ENCODE data around the gene MAMDC2. TPM values are rescaled to one million over a fixed set of nuclear protein-coding genes. Genes with fewer than 3 reads are reported as not detected.

MAMDC2 gene
- total RNA-seq, 2 donors from 2014 or later: 2.3 to 7.0 TPM

DNA sequence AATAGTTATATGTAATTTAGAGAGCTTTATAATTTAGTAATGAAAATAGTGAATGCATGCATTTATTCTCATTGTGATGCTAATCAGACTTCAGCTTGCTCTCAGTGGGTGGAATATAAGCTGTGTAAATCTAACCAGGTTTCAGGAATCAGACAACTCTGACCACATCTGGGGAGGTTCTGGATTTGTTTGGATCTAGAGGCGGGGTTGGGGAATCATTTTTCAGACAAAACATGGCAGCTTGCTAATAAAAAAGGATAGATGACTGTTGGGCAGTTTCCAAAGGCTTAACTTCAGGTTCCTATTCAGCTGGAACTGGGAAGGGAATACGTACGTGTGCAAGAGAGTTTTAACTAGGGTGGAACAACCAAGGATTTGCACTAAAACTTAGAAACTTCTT is 43.2 kb upstream of the MAMDC2 start:
- Histone ChIP-seq H3K9ac (ENCODE audit: low read depth in 2 of 2, low read length in 2 of 2) (no peak overlapping the region), H3K27ac (no peak overlapping the region), H3K4me1 (no peaks in the 10 kb centered on the region), H3K4me3 (no peak overlapping the region), H3K36me3 (no peaks in the 10 kb centered on the region), H3K27me3 (no peaks in the 10 kb centered on the region), H3K9me3 (no peaks in the 10 kb centered on the region)
- no peak for DNase-seq
- TF ChIP-seq, protein P1, sequence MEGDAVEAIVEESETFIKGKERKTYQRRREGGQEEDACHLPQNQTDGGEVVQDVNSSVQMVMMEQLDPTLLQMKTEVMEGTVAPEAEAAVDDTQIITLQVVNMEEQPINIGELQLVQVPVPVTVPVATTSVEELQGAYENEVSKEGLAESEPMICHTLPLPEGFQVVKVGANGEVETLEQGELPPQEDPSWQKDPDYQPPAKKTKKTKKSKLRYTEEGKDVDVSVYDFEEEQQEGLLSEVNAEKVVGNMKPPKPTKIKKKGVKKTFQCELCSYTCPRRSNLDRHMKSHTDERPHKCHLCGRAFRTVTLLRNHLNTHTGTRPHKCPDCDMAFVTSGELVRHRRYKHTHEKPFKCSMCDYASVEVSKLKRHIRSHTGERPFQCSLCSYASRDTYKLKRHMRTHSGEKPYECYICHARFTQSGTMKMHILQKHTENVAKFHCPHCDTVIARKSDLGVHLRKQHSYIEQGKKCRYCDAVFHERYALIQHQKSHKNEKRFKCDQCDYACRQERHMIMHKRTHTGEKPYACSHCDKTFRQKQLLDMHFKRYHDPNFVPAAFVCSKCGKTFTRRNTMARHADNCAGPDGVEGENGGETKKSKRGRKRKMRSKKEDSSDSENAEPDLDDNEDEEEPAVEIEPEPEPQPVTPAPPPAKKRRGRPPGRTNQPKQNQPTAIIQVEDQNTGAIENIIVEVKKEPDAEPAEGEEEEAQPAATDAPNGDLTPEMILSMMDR (IDR thresholded peaks at IDR 0.05): no peak
- intact Hi-C loops (cut with DNase I): no loop called here

DNA sequence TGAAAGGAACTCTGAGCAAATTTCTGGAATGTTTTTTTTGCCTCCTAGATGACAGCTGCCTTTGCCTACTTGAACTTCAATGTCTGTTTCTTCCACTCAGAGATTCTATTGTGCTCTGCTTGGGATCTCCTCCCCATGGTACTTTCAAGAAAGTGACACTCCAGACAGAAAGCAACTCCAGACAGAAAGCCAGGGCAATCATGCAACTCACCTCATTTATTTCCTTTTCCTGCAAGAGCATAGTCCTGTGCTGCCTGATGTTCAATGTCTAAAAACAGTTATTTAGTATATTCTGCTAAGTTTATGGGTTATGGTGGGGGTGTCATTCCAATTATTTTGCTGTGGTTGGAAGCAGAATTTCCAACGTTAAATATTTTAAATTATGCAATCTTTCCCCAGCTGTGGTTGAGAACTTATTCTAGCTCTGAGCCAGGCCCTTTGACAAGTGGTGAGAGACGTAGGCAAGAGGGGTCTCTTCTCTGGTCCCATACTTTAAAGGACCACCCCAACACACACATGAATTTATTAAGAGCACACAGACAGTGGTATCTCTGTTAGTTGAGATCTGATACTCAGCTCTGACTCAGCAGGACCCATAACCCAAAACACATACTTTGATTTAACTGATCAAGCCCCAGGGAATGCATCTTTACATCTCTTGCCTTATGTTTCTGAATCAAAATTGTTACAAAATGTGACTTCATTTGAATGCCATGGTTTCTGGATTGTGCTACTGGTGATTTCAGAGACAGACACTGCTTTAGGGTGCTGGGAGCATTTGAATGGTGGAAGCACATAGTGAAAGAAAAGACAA is 39.5 kb upstream of the MAMDC2 start:
- Histone ChIP-seq H3K27ac (no peak overlapping the region), H3K4me1 (no peaks in the 10 kb centered on the region), H3K9ac (ENCODE audit: low read depth in 2 of 2, low read length in 2 of 2) (no peak overlapping the region), H3K9me3 (no peaks in the 10 kb centered on the region), H3K4me3 (no peak overlapping the region), H3K36me3 (no peaks in the 10 kb centered on the region), H3K27me3 (no peaks in the 10 kb centered on the region)
- TF ChIP-seq, protein P1 (IDR thresholded peaks at IDR 0.05): no peak
- no peak for DNase-seq
- intact Hi-C loops (cut with DNase I): no loop called here

DNA sequence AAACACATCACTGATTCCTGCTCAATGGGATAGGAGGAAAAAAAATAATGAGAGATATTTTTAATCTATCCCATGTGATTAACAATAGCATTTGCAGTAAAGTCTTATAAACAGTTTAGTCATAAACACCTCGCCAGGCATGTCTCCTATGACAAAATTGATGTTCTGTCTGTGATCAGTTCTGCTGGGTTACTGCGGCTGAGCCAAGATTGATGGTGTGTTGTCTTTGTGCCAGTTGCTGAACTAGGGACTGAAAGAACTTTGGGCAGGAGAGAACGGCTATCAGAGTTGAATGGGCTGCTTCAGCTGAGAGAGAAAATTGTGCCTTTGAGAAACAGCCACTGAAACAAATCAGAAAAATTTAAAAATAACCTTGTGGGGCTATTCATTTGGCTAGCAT is 37.3 kb upstream of the MAMDC2 start:
- Histone ChIP-seq H3K36me3 (no peaks in the 10 kb centered on the region), H3K9me3 (no peaks in the 10 kb centered on the region), H3K4me1 (no peaks in the 10 kb centered on the region), H3K27me3 (no peaks in the 10 kb centered on the region), H3K4me3 (no peak overlapping the region), H3K27ac (no peak overlapping the region), H3K9ac (ENCODE audit: low read depth in 2 of 2, low read length in 2 of 2) (no peak overlapping the region)
- DNase-seq: no peak
- intact Hi-C loops (cut with DNase I): no loop called here
- TF ChIP-seq, protein P1 (IDR thresholded peaks at IDR 0.05): no peak

DNA sequence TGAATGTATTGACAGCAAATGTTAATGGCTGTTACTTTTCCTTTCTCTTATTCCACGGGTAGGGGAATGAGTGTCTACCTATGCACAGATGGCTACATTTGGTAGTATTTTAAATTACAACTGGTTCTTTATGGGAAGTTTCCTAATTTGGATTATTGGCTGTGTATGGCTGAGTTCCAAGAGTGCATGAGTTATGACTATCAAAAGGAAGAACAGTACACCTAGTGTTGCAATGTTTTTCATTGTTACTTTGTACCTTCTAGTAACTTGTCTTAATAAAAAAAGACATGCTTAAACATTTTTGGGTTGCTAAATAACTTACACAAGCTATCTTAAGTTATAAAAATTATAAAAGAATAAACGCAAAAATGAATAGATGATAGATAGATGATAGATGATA is 35.8 kb upstream of the MAMDC2 start:
- TF ChIP-seq, protein P1 (IDR thresholded peaks at IDR 0.05): no peak
- intact Hi-C loops (cut with DNase I): no loop called here
- no peaks in the 10 kb centered on the region for H3K36me3 ChIP-seq
- H3K27me3 ChIP-seq: no peaks in the 10 kb centered on the region
- no peaks in the 10 kb centered on the region for H3K4me1 ChIP-seq
- H3K9me3 ChIP-seq: no peaks in the 10 kb centered on the region
- H3K4me3 ChIP-seq: no peak overlapping the region
- no peak for DNase-seq
- H3K9ac ChIP-seq (ENCODE audit: low read depth in 2 of 2, low read length in 2 of 2): no peak overlapping the region
- H3K27ac ChIP-seq: no peak overlapping the region

DNA sequence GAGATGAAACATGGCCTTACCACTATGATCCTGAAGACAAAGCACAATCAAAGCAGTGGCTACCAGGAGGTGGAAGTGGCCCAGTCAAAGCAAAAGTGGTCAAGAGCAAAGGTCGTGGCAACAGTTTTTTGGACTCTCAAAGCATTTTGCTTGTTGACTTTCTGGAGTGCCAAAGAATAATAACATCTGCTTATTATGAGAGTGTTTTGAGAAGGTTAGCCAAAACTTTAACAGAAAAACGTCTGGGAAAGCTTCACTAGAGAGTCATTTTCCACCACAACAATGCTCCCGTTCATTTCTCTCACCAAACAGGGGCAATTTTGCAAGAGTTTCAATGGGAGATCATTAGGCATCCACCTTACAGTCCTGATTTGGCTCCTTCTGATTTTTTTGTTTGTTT is 33.6 kb upstream of the MAMDC2 start:
- H3K4me3 ChIP-seq: no peak overlapping the region
- no peaks in the 10 kb centered on the region for H3K36me3 ChIP-seq
- TF ChIP-seq, protein P1 (IDR thresholded peaks at IDR 0.05): no peak
- no peaks in the 10 kb centered on the region for H3K4me1 ChIP-seq
- H3K9ac ChIP-seq (ENCODE audit: low read depth in 2 of 2, low read length in 2 of 2): no peak overlapping the region
- H3K27ac ChIP-seq: no peak overlapping the region
- no peaks in the 10 kb centered on the region for H3K27me3 ChIP-seq
- H3K9me3 ChIP-seq: no peaks in the 10 kb centered on the region
- no peak for DNase-seq
- intact Hi-C loops (cut with DNase I): no loop called here

All from colonic mucosa (tissue), 4 donors.